Measurements from ENCODE around the gene DIO3. TPM values are rescaled to one million over a fixed set of nuclear protein-coding genes. Genes with fewer than 3 reads are reported as not detected.

The DIO3 gene
- polyA plus RNA-seq: not detected in 2 replicates

DNA sequence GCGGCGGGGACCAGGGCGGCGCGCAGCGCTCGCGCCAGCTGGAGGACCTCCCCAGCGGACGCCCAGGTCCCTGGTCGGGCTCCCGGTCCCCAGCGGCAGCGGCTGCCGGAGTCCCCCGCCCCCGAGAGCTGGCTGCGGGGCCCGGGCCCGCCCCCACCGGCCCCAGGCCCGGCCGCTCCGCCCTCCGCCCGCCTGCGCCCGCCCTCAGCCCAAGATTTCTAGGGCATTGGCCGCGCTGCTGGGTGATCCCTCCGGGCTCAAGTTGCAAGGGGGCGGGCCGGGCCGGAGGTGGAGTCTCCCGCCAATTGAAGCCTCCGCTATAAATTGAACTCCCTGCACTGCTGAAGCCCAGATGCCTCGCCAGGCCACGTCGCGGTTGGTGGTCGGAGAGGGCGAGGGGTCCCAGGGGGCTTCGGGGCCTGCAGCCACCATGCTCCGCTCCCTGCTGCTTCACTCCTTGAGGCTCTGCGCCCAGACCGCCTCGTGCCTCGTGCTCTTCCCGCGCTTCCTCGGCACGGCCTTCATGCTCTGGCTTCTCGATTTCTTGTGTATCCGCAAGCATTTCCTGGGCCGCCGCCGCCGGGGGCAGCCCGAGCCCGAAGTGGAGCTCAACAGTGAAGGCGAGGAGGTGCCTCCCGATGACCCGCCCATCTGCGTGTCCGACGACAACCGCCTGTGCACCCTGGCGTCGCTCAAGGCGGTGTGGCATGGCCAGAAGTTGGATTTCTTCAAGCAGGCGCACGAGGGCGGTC is at the start of gene DIO3:
TSS of gene DIO3 (plus strand) at position 351 of the 752 bp plus-strand sequence.

Other genes with a start within 250 kb of the DIO3 start
- gene PPP2R5C, start 200.2 kb downstream of the DIO3 start, polyA plus RNA-seq: 54.2 and 73.8 TPM in 2 replicates

Measured in Purkinje cell (primary cell).